Muscle layer of colon (tissue), 2 donors: ENCODE measurements around the gene SPNS3.
A peak's percentile ranks its signal among the peaks of the same experiment; 100 is the strongest.

Source experiments
- H3K27ac ChIP-seq: one replicate; pipeline ENCODE4 v1.7.0; 2013; ENCODE audit warnings: low read depth, mild to moderate bottlenecking, low read length, moderate library complexity
- H3K27me3 ChIP-seq, 2 donors: one replicate each; pipeline ENCODE4 v1.7.0; 2013; ENCODE audit warnings: low read length in 2 of 2, mild to moderate bottlenecking in 2 of 2; ENCODE audit not compliant: insufficient read depth in 2 of 2, control insufficient read depth in 1 of 2
- H3K36me3 ChIP-seq: one replicate; pipeline ENCODE4 v1.7.0; 2013; ENCODE audit warnings: mild to moderate bottlenecking, low read length; ENCODE audit not compliant: insufficient read depth
- H3K4me1 ChIP-seq: one replicate; pipeline ENCODE4 v1.7.0; 2013; ENCODE audit warnings: mild to moderate bottlenecking, low read length; ENCODE audit not compliant: insufficient read depth
- H3K4me3 ChIP-seq, 2 donors: one replicate each; pipeline ENCODE4 v1.7.0; 2013; ENCODE audit warnings: low read length in 2 of 2, low read depth in 1 of 2, mild to moderate bottlenecking in 1 of 2, moderate library complexity in 1 of 2
- H3K9ac ChIP-seq: one replicate; pipeline ENCODE4 v1.7.0; 2013; ENCODE audit warnings: low read length
- H3K9me3 ChIP-seq: one replicate; pipeline ENCODE4 v1.7.0; 2013; ENCODE audit warnings: mild to moderate bottlenecking, low read length
- donor health status: abdominal sarcoma.
- donor health status: Adenocarcinoma of cecum.

SPNS3 gene

GRCh38 chr17:4536742-4537411 is 103.1 kb downstream of the SPNS3 start:
- Histone ChIP-seq H3K4me3 (peak overlapping the region in 1 of 2 donors; percentile 14), H3K4me1 (peaks cover 8% of the 10 kb centered on the region)

More at GRCh38 chr17:4536742-4537411, 103.1 kb downstream of the SPNS3 start:
- Histone ChIP-seq H3K36me3 (peaks cover under 1% of the 10 kb centered on the region), H3K9ac (no peak overlapping the region), H3K27me3 (peaks cover 0 to 13% of the 10 kb centered on the region in 2 donors), H3K27ac (no peak overlapping the region), H3K9me3 (no peaks in the 10 kb centered on the region)
